Measurements from ENCODE around the gene PROC. TPM values are rescaled to one million over a fixed set of nuclear protein-coding genes. Genes with fewer than 3 reads are reported as not detected.

The PROC gene
- total and polyA plus RNA-seq, 9 donors, result 0.51 to 1.1 TPM; not detected in 7

DNA sequence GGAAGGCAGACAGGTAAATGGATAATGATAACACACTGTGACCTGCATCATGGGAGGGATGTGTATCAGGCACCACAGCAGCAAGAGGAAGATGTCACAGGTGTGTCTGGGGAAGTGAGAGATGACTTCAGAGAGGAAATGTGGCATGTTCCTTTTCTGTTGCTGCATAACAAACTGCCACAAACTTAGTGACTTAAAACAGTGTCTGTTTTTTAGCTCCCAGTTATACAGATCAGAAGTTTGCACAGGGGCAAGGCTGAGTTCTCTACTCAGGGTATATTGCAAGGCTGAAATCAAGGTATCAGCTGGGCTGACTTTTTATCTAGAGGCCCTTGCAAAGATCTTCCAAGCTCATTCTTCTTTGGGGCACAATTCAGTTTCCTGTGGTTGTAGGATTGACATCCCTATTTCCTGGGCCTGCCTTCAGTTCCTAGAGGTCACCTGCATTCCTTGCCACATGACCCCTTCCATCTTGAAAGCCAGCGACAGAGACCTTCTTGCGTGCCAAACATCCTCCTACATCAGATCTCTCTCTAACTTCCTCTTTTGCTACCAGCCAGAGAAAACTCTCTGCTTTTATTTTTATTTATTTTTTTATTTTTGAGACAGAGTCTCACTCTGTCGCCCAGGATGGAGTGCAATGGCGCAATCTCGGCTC is 28.3 kb upstream of the PROC start:
- DNase-seq, result no peak
- Histone ChIP-seq H3K36me3 (no peaks in the 10 kb centered on the region), H3K27me3 (no peaks in the 10 kb centered on the region), H3K4me1 (ENCODE audit: insufficient read depth) (peaks cover 1% of the 10 kb centered on the region), H3K4me3 (no peak overlapping the region), H3K9me3 (no peaks in the 10 kb centered on the region), H3K27ac (no peak overlapping the region)
- WGBS, 3 donors, result 74 to 86% (median 85%) methylated on average over 5 of the region's 5 CpGs
- TF ChIP-seq POLR2A (IDR thresholded peaks at IDR 0.05) (no peak), EP300 (IDR thresholded peaks at IDR 0.05) (no peak)
- TF ChIP-seq, protein P1, sequence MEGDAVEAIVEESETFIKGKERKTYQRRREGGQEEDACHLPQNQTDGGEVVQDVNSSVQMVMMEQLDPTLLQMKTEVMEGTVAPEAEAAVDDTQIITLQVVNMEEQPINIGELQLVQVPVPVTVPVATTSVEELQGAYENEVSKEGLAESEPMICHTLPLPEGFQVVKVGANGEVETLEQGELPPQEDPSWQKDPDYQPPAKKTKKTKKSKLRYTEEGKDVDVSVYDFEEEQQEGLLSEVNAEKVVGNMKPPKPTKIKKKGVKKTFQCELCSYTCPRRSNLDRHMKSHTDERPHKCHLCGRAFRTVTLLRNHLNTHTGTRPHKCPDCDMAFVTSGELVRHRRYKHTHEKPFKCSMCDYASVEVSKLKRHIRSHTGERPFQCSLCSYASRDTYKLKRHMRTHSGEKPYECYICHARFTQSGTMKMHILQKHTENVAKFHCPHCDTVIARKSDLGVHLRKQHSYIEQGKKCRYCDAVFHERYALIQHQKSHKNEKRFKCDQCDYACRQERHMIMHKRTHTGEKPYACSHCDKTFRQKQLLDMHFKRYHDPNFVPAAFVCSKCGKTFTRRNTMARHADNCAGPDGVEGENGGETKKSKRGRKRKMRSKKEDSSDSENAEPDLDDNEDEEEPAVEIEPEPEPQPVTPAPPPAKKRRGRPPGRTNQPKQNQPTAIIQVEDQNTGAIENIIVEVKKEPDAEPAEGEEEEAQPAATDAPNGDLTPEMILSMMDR (IDR thresholded peaks at IDR 0.05), result no peak
- intact Hi-C loops (cut with DNase I), result no loop called here

DNA sequence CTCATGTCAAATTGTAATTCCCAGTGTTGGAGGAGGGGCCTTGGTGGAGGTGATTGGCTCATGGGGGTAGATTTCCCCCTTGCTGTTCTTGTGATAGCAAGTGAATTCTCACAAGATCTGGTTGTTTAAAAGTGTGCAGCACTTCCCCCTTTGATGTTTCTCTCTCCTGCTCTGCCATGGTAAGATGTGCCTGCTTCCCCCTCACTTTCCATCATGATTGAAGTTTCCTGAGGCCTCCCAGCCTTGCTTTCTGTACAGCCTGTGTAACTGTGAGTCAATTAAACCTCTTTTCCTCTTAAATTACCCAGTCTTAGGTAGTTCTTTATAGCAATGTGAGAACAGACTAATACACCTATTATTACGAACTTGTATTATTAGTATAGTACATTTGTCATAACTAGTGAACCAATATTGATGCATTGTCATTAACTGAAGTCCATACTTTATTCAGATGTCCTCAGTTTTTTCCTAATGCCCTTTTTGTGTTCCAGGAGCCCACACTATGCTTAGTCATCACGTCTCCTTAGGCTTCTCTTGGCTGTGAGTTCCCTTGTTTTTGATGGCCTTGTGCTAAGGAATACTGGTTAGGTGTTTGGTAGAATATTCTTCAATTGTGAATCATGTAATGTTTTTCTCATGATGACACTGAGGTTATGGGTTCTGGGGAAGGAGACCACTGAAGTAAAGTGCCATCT is 25.9 kb upstream of the PROC start:
- H3K4me1 ChIP-seq (ENCODE audit: insufficient read depth), result peaks cover 1% of the 10 kb centered on the region
- no peaks in the 10 kb centered on the region for H3K9me3 ChIP-seq
- H3K27me3 ChIP-seq, result no peaks in the 10 kb centered on the region
- no peak for DNase-seq
- TF ChIP-seq, protein P1 (IDR thresholded peaks at IDR 0.05), result no peak
- no peak for TF ChIP-seq POLR2A (IDR thresholded peaks at IDR 0.05)
- TF ChIP-seq EP300 (IDR thresholded peaks at IDR 0.05), result no peak
- H3K36me3 ChIP-seq, result no peaks in the 10 kb centered on the region
- H3K27ac ChIP-seq, result no peak overlapping the region
- 79 to 92% (median 90%) methylated on average over 2 of the region's 2 CpGs for WGBS, 3 donors
- intact Hi-C loops (cut with DNase I), result no loop called here
- H3K4me3 ChIP-seq, result no peak overlapping the region

DNA sequence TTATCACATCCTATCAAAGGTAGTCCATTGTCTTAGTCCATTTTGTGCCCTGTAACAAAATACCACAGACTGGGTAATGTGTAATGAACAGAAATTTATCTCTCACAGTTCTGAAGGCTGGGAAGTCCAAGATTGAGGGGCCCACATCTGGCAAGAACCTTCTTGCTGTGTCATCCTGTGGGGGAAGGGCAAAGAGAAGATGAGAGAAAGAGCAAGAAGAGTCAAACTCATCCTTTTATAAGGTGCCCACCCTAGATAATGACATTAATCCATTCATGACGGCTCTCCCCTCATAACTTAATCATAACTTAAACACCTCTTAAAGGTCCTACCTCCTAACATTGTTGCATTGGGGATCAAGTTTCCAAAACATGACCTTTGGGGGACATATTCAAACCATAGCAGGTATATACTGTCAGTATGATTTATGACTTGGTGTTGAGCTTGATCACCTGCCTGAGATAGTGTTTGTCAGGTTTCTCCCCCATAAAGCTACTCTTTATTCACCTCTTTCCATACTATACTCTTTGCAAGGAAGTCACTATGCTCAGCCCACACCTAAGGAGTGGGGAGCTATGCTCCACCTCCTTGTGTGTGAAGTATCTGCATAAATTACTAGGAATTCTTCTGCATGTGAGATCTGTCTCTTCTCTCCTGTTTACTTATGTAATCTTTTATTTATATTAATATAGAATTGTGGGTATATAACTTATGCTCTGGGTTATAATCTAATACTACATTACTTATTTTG is 25.2 kb upstream of the PROC start:
- Histone ChIP-seq H3K36me3 (no peaks in the 10 kb centered on the region), H3K27me3 (no peaks in the 10 kb centered on the region), H3K4me1 (ENCODE audit: insufficient read depth) (peaks cover 1% of the 10 kb centered on the region), H3K27ac (no peak overlapping the region), H3K4me3 (no peak overlapping the region), H3K9me3 (no peaks in the 10 kb centered on the region)
- no peak for DNase-seq
- TF ChIP-seq EP300 (IDR thresholded peaks at IDR 0.05), result no peak
- TF ChIP-seq, protein P1 (IDR thresholded peaks at IDR 0.05), result no peak
- TF ChIP-seq POLR2A (IDR thresholded peaks at IDR 0.05), result no peak
- intact Hi-C loops (cut with DNase I), result no loop called here
- WGBS, 3 donors, result 93 to 94% (median 94%) methylated on average over 1 of the region's 1 CpG

DNA sequence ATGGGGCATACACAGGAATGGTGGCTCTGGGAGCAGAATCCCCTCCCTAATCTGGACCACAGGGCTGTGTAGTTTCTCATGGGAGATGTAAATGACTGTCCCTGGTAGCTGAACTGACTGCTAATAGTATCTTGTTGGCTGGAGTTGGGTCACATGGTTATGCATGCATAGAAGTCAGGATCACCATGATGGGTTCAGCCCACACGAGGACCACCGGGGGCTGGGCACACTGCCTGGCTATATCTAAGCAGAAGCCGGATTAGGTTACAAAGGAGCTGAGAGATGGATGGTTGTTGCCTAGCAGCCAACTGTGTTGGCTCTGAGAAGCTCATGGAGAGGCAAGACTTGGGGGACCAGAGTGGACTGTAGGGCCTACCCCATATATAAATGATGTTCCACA is 23.7 kb upstream of the PROC start:
- Histone ChIP-seq H3K4me3 (no peak overlapping the region), H3K9me3 (no peaks in the 10 kb centered on the region), H3K4me1 (ENCODE audit: insufficient read depth) (peaks cover 2% of the 10 kb centered on the region), H3K36me3 (no peaks in the 10 kb centered on the region), H3K27ac (no peak overlapping the region), H3K27me3 (no peaks in the 10 kb centered on the region)
- TF ChIP-seq POLR2A (IDR thresholded peaks at IDR 0.05) (no peak), EP300 (IDR thresholded peaks at IDR 0.05) (no peak)
- TF ChIP-seq, protein P1 (IDR thresholded peaks at IDR 0.05), result no peak
- 43 to 61% (median 49%) methylated on average over 3 of the region's 3 CpGs for WGBS, 3 donors
- intact Hi-C loops (cut with DNase I), result no loop called here
- no peak for DNase-seq

Data from ovary (tissue), 9 donors.